IPS-15b (cell line): ENCODE measurements around the gene MKS1.

Experiments used
- H3K27me3 ChIP-seq: one replicate; pipeline ENCODE4 v1.6.1; 2013; ENCODE audit warnings: low read length; ENCODE audit not compliant: control insufficient read depth, insufficient read depth
- H3K36me3 ChIP-seq: one replicate; pipeline ENCODE4 v1.6.1; 2013; ENCODE audit warnings: low read length; ENCODE audit not compliant: control insufficient read depth, insufficient read depth
- H3K4me1 ChIP-seq: one replicate; pipeline ENCODE4 v1.6.1; 2013; ENCODE audit warnings: mild to moderate bottlenecking, low read length; ENCODE audit not compliant: control insufficient read depth, insufficient read depth
- H3K4me3 ChIP-seq: one replicate; pipeline ENCODE4 v1.5.1; 2013; ENCODE audit warnings: low read depth, low read length
- H3K9ac ChIP-seq: one replicate; pipeline ENCODE4 v1.6.1; 2013; ENCODE audit warnings: low read depth, mild to moderate bottlenecking, low read length
- H3K9me3 ChIP-seq: one replicate; pipeline ENCODE4 v1.6.1; 2013; ENCODE audit warnings: mild to moderate bottlenecking, low read length; ENCODE audit not compliant: control insufficient read depth, insufficient read depth

The MKS1 gene

GRCh38 chr17:58193641-58194255 lies 25.3 kb downstream of the MKS1 start:
- Histone ChIP-seq H3K36me3 (no peaks in the 10 kb centered on the region), H3K9ac (no peak overlapping the region), H3K4me1 (no peaks in the 10 kb centered on the region), H3K9me3 (no peaks in the 10 kb centered on the region), H3K27me3 (peaks cover 7% of the 10 kb centered on the region), H3K4me3 (no peak overlapping the region)

- no peaks in the 10 kb centered on the region for H3K4me1 ChIP-seq
- no peaks in the 10 kb centered on the region for H3K9me3 ChIP-seq
- H3K27me3 ChIP-seq: peaks cover 5% of the 10 kb centered on the region
- H3K4me3 ChIP-seq: no peak within 1 kb of the TSS
- no peaks in the 10 kb centered on the region for H3K36me3 ChIP-seq
- no peak within 1 kb of the TSS for H3K9ac ChIP-seq
Measured at GRCh38 chr17:58192612-58193011, 26.4 kb downstream of the MKS1 start, which contains the start of gene EPX. TSS of gene EPX (plus strand) at chr17:58192726. CDS start at chr17:58192847, 121 bp downstream.

- no peaks in the 10 kb centered on the region for H3K36me3 ChIP-seq
- no peaks in the 10 kb centered on the region for H3K4me1 ChIP-seq
- no peak overlapping the region for H3K4me3 ChIP-seq
- H3K9me3 ChIP-seq: no peaks in the 10 kb centered on the region
- no peak overlapping the region for H3K9ac ChIP-seq
- H3K27me3 ChIP-seq: peaks cover 2% of the 10 kb centered on the region
Measured at GRCh38 chr17:58191241-58191896, 27.7 kb downstream of the MKS1 start.

- Histone ChIP-seq H3K9ac (no peak overlapping the region), H3K4me3 (no peak overlapping the region), H3K36me3 (no peaks in the 10 kb centered on the region), H3K9me3 (no peaks in the 10 kb centered on the region), H3K4me1 (no peaks in the 10 kb centered on the region), H3K27me3 (peaks cover 2% of the 10 kb centered on the region)
Measured at GRCh38 chr17:58189436-58190146, 29.5 kb downstream of the MKS1 start.

GRCh38 chr17:58187675-58188074 lies 31.4 kb downstream of the MKS1 start:
- no peaks in the 10 kb centered on the region for H3K9me3 ChIP-seq
- no peaks in the 10 kb centered on the region for H3K36me3 ChIP-seq
- no peaks in the 10 kb centered on the region for H3K4me1 ChIP-seq
- H3K4me3 ChIP-seq: no peak overlapping the region
- peaks cover 2% of the 10 kb centered on the region for H3K27me3 ChIP-seq
- H3K9ac ChIP-seq: no peak overlapping the region

GRCh38 chr17:58187063-58187462 lies 32.0 kb downstream of the MKS1 start:
- Histone ChIP-seq H3K27me3 (peaks cover 2% of the 10 kb centered on the region), H3K4me3 (no peak overlapping the region), H3K9ac (no peak overlapping the region), H3K36me3 (no peaks in the 10 kb centered on the region), H3K4me1 (no peaks in the 10 kb centered on the region), H3K9me3 (no peaks in the 10 kb centered on the region)

- peaks cover 2% of the 10 kb centered on the region for H3K27me3 ChIP-seq
- no peak overlapping the region for H3K4me3 ChIP-seq
- H3K9ac ChIP-seq: no peak overlapping the region
- no peaks in the 10 kb centered on the region for H3K4me1 ChIP-seq
- H3K9me3 ChIP-seq: no peaks in the 10 kb centered on the region
- no peaks in the 10 kb centered on the region for H3K36me3 ChIP-seq
Measured at GRCh38 chr17:58186591-58186990, 32.5 kb downstream of the MKS1 start.

- H3K9me3 ChIP-seq: no peaks in the 10 kb centered on the region
- no peak overlapping the region for H3K4me3 ChIP-seq
- no peaks in the 10 kb centered on the region for H3K27me3 ChIP-seq
- H3K9ac ChIP-seq: no peak overlapping the region
- H3K36me3 ChIP-seq: no peaks in the 10 kb centered on the region
- H3K4me1 ChIP-seq: no peaks in the 10 kb centered on the region
Measured at GRCh38 chr17:58184986-58185761, 33.9 kb downstream of the MKS1 start.

- no peaks in the 10 kb centered on the region for H3K27me3 ChIP-seq
- no peaks in the 10 kb centered on the region for H3K9me3 ChIP-seq
- no peak overlapping the region for H3K4me3 ChIP-seq
- no peaks in the 10 kb centered on the region for H3K36me3 ChIP-seq
- no peaks in the 10 kb centered on the region for H3K4me1 ChIP-seq
- no peak overlapping the region for H3K9ac ChIP-seq
Measured at GRCh38 chr17:58184308-58184985, 34.6 kb downstream of the MKS1 start.

GRCh38 chr17:58183514-58183913 lies 35.5 kb downstream of the MKS1 start:
- H3K27me3 ChIP-seq: no peaks in the 10 kb centered on the region
- no peaks in the 10 kb centered on the region for H3K36me3 ChIP-seq
- H3K4me1 ChIP-seq: no peaks in the 10 kb centered on the region
- H3K4me3 ChIP-seq: no peak overlapping the region
- no peak overlapping the region for H3K9ac ChIP-seq
- H3K9me3 ChIP-seq: no peaks in the 10 kb centered on the region

GRCh38 chr17:58181796-58182195 lies 37.3 kb downstream of the MKS1 start:
- no peaks in the 10 kb centered on the region for H3K4me1 ChIP-seq
- no peaks in the 10 kb centered on the region for H3K36me3 ChIP-seq
- H3K9me3 ChIP-seq: no peaks in the 10 kb centered on the region
- H3K4me3 ChIP-seq: no peak overlapping the region
- no peak overlapping the region for H3K9ac ChIP-seq
- H3K27me3 ChIP-seq: no peaks in the 10 kb centered on the region
